DMS79 treated with DMSO at 0.1 percent for 48 hours (cell line): ENCODE measurements around the gene CAMTA1.
"Not testable (repeated sequence)": the region's sequence is repeated elsewhere in the genome, so short reads cannot be mapped to it uniquely, and the experiment has no call there.

Experiments used
- DNase-seq: peaks from one replicate; lab custom pipeline; 2025; lab: John Stamatoyannopoulos, UW

The CAMTA1 gene

GRCh38 chr1:7303554-7304317 is 518.5 kb downstream of the CAMTA1 start:
- no peak for DNase-seq

- no peak for DNase-seq
Observed at GRCh38 chr1:7313081-7313546, 527.9 kb downstream of the CAMTA1 start.

- DNase-seq = no peak
Observed at GRCh38 chr1:7313826-7314225, 528.6 kb downstream of the CAMTA1 start.

- DNase-seq = no peak
Observed at GRCh38 chr1:7315316-7315715, 530.1 kb downstream of the CAMTA1 start.

GRCh38 chr1:7315946-7316345 is 530.7 kb downstream of the CAMTA1 start:
- DNase-seq = no peak

- DNase-seq = no peak
Observed at GRCh38 chr1:7317888-7318287, 532.6 kb downstream of the CAMTA1 start.

- DNase-seq = no peak
Observed at GRCh38 chr1:7319196-7319595, 533.9 kb downstream of the CAMTA1 start.

- no peak for DNase-seq
Observed at GRCh38 chr1:7320661-7321060, 535.4 kb downstream of the CAMTA1 start.

GRCh38 chr1:7322283-7322785 is 537.1 kb downstream of the CAMTA1 start:
- no peak for DNase-seq

- no peak for DNase-seq
Observed at GRCh38 chr1:7322912-7323311, 537.7 kb downstream of the CAMTA1 start.

GRCh38 chr1:7325254-7325653 is 540.0 kb downstream of the CAMTA1 start:
- DNase-seq = no peak

- no peak for DNase-seq
Observed at GRCh38 chr1:7326366-7326765, 541.1 kb downstream of the CAMTA1 start.

- no peak for DNase-seq
Observed at GRCh38 chr1:7327849-7328248, 542.6 kb downstream of the CAMTA1 start.

GRCh38 chr1:7329868-7330615 is 544.8 kb downstream of the CAMTA1 start:
- no peak for DNase-seq

- not testable (repeated sequence) for DNase-seq
Observed at GRCh38 chr1:7330726-7331125, 545.5 kb downstream of the CAMTA1 start.

- DNase-seq = no peak
Observed at GRCh38 chr1:7331926-7332535, 546.8 kb downstream of the CAMTA1 start.

GRCh38 chr1:7333094-7333493 is 547.8 kb downstream of the CAMTA1 start:
- no peak for DNase-seq

- no peak for DNase-seq
Observed at GRCh38 chr1:7333620-7334019, 548.4 kb downstream of the CAMTA1 start.

- peak; percentile 97 for DNase-seq
Observed at GRCh38 chr1:7334475-7335035, 549.3 kb downstream of the CAMTA1 start.

- peak; percentile 33 for DNase-seq
Observed at GRCh38 chr1:7335224-7335879, 550.1 kb downstream of the CAMTA1 start.

- no peak for DNase-seq
Observed at GRCh38 chr1:7338439-7338838, 553.2 kb downstream of the CAMTA1 start.

- DNase-seq = no peak
Observed at GRCh38 chr1:7339014-7339413, 553.8 kb downstream of the CAMTA1 start.
